OCI-LY7 (cell line): ENCODE data around the gene MVD.

Experiments
- CTCF ChIP-seq: fragments of 200-600 bp; sonication (generic); conservative IDR thresholded peaks from 2 replicates; pipeline ENCODE4 v1.5.1; 2014; ENCODE audit warnings: mild to moderate bottlenecking, antibody characterized with exemption, low read length, moderate library complexity, mixed read lengths
- EZH2phosphoT487 ChIP-seq: fragments of 200-600 bp; sonication (generic); IDR thresholded peaks from 2 replicates; pipeline ENCODE4 v1.6.1; 2018; ENCODE audit warnings: low read depth, borderline replicate concordance, mild to moderate bottlenecking, mixed run types, antibody characterized with exemption, low read length, moderate library complexity, mixed read lengths

DNA sequence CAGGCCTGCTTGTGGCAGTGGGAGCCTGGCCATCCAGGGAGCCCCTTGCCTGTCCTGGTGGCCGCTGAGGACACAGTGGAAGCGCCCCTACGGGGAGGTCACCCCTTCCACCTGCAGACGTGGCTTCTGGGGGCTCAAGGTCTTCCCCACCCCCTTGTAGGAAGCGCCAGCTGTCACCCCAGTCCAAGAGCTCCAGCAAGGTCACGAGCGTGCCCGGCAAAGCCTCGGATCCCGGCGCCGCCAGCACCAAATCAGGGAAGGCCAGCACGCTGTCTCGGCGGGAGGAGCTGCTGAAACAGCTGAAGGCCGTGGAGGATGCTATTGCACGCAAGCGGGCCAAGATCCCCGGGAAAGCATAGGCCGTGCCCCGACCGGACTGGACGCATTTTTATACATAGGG lies 31.9 kb downstream of the MVD start:
- no peak for TF ChIP-seq CTCF
- no peak for TF ChIP-seq EZH2phosphoT487
